Measurements from ENCODE around the gene ZNF521. TPM values are rescaled to one million over a fixed set of nuclear protein-coding genes. Genes with fewer than 3 reads are reported as not detected.
"Not testable (repeated sequence)": the region's sequence is repeated elsewhere in the genome, so short reads cannot be mapped to it uniquely, and the experiment has no call there.

ZNF521 gene
- total and polyA plus RNA-seq, 2 of the 13 experiments (the other 11 are each of a cell fraction or from before 2014, with no cell fraction given): 0.02 TPM; not detected in 1

- TF ChIP-seq, protein P1, sequence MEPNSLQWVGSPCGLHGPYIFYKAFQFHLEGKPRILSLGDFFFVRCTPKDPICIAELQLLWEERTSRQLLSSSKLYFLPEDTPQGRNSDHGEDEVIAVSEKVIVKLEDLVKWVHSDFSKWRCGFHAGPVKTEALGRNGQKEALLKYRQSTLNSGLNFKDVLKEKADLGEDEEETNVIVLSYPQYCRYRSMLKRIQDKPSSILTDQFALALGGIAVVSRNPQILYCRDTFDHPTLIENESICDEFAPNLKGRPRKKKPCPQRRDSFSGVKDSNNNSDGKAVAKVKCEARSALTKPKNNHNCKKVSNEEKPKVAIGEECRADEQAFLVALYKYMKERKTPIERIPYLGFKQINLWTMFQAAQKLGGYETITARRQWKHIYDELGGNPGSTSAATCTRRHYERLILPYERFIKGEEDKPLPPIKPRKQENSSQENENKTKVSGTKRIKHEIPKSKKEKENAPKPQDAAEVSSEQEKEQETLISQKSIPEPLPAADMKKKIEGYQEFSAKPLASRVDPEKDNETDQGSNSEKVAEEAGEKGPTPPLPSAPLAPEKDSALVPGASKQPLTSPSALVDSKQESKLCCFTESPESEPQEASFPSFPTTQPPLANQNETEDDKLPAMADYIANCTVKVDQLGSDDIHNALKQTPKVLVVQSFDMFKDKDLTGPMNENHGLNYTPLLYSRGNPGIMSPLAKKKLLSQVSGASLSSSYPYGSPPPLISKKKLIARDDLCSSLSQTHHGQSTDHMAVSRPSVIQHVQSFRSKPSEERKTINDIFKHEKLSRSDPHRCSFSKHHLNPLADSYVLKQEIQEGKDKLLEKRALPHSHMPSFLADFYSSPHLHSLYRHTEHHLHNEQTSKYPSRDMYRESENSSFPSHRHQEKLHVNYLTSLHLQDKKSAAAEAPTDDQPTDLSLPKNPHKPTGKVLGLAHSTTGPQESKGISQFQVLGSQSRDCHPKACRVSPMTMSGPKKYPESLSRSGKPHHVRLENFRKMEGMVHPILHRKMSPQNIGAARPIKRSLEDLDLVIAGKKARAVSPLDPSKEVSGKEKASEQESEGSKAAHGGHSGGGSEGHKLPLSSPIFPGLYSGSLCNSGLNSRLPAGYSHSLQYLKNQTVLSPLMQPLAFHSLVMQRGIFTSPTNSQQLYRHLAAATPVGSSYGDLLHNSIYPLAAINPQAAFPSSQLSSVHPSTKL (CRISPR knock-in tag; IDR thresholded peaks at IDR 0.05): no peak
- TF ChIP-seq ZFP90 (CRISPR knock-in tag; IDR thresholded peaks at IDR 0.05; ENCODE audit: borderline replicate concordance) (no peak), ZNF3 (CRISPR knock-in tag; IDR thresholded peaks at IDR 0.05) (no peak)
Observed at GRCh38 chr18:25274926-25275325, 77.0 kb downstream of the ZNF521 start (continued).

- DNase-seq (ENCODE audit: low spot score); ATAC-seq; H4K20me1 ChIP-seq (ENCODE audit: insufficient read depth, low read length); H3K4me2 ChIP-seq (ENCODE audit: low read depth, low read length); H3K9me3 ChIP-seq (ENCODE audit: low read length); H3K27ac ChIP-seq (ENCODE audit: extremely low read length, insufficient read depth, low read length); H3K36me3 ChIP-seq (replicated peaks in 1 of 2; ENCODE audit: control insufficient read depth in 1 of 2, insufficient read depth in 2 of 2, low read length in 2 of 2); H2AFZ ChIP-seq (ENCODE audit: low read length); CTCF ChIA-PET (ENCODE audit: low intra/inter-chr PET ratio, low total read pairs); H3K27me3 ChIP-seq (ENCODE audit: control insufficient read depth in 1 of 2, insufficient read depth in 2 of 2, low read length in 2 of 2); FAIRE-seq; in situ Hi-C loops (cut with HindIII; ENCODE audit: extremely low pct_ligation_motif_present, low pct_unique_long_range_greater_than_20kb); H3K4me3 ChIP-seq (replicated peaks in 1 of 3; ENCODE audit: insufficient read depth in 1 of 3, low read depth in 2 of 3, low read length in 3 of 3); H3K4me1 ChIP-seq (ENCODE audit: insufficient read depth, low read length); H3K79me2 ChIP-seq (ENCODE audit: insufficient read depth, low read length); BruUV-seq (replicated peaks); H3K9ac ChIP-seq (ENCODE audit: insufficient read depth, low read depth, low read length); POLR2A ChIA-PET: not testable (repeated sequence)
- intact Hi-C loops (cut with micrococcal nuclease; ENCODE audit: unreplicated experiment): loop anchor here (10.0 kb wide), 1 partner anchor 62 kb away; no protein-coding TSS in a partner anchor
- under 1% methylated on average over 9 of the region's 12 CpGs for WGBS (ENCODE audit: low lambda C conversion rate)
Observed at GRCh38 chr18:25266931-25267527, 84.9 kb downstream of the ZNF521 start.
